NB4 (cell line): ENCODE data around the gene PPFIA2.
"Not testable (repeated sequence)": the region's sequence is repeated elsewhere in the genome, so short reads cannot be mapped to it uniquely, and the experiment has no call there.

Source experiments
- MYC ChIP-seq: IDR thresholded peaks from 2 replicates; pipeline ENCODE4 v1.6.1; 2011; ENCODE audit warnings: low read depth, low read length
- POLR2A ChIP-seq: IDR thresholded peaks from 2 replicates; pipeline ENCODE4 v1.6.1; 2011; ENCODE audit warnings: mild to moderate bottlenecking; ENCODE audit not compliant: insufficient read length; ENCODE audit errors: extremely low read depth
- TF ChIP-seq, protein P1 (sequence below): IDR thresholded peaks from one replicate; pipeline ENCODE4 v1.5.1; 2012; ENCODE audit warnings: low read depth, low read length
- TF ChIP-seq, protein P2 (sequence below): IDR thresholded peaks from 2 replicates; pipeline ENCODE4 v1.6.1; 2011; ENCODE audit warnings: low read depth, low read length

DNA sequence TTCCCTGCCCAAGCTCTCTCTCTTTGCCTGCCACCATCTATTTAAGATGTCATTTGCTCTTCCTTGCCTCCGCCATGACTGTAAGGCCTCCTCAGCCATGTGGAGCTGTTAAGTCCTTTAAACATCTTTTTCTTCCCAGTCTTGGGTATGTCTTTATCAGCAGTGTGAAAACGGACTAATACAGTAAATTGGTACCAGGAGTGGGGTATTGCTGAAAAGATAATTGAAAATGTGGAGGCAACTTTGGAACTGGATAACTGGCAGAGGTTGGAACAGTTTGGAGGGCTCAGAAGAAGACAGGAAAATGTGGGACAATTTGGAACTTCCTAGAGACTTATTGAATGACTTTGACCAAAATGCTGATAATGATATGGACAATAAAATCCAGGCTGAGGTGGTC lies 168.4 kb downstream of the PPFIA2 start:
- not testable (repeated sequence) for TF ChIP-seq POLR2A, MYC
- TF ChIP-seq, protein P1, sequence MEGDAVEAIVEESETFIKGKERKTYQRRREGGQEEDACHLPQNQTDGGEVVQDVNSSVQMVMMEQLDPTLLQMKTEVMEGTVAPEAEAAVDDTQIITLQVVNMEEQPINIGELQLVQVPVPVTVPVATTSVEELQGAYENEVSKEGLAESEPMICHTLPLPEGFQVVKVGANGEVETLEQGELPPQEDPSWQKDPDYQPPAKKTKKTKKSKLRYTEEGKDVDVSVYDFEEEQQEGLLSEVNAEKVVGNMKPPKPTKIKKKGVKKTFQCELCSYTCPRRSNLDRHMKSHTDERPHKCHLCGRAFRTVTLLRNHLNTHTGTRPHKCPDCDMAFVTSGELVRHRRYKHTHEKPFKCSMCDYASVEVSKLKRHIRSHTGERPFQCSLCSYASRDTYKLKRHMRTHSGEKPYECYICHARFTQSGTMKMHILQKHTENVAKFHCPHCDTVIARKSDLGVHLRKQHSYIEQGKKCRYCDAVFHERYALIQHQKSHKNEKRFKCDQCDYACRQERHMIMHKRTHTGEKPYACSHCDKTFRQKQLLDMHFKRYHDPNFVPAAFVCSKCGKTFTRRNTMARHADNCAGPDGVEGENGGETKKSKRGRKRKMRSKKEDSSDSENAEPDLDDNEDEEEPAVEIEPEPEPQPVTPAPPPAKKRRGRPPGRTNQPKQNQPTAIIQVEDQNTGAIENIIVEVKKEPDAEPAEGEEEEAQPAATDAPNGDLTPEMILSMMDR, result not testable (repeated sequence)
- TF ChIP-seq, protein P2, sequence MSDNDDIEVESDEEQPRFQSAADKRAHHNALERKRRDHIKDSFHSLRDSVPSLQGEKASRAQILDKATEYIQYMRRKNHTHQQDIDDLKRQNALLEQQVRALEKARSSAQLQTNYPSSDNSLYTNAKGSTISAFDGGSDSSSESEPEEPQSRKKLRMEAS, result not testable (repeated sequence)
